H9 (cell line): Measurements from ENCODE around the gene EIF5A2. TPM values are rescaled to one million over a fixed set of nuclear protein-coding genes. Genes with fewer than 3 reads are reported as not detected.

Experiments used
- DNase-seq: peaks from one replicate; pipeline ENCODE4 v3.0.0-alpha.2; 2017
- H2AFZ ChIP-seq: one replicate; pipeline ENCODE4 v1.6.1; 2013; ENCODE audit warnings: mild to moderate bottlenecking, low read length, control low read depth, moderate library complexity
- H2AK5ac ChIP-seq: 2 replicates; pipeline ENCODE4 v1.6.1; 2013; ENCODE audit warnings: low read length, control low read depth, mixed read lengths; ENCODE audit not compliant: insufficient read length
- H2BK120ac ChIP-seq: one replicate; pipeline ENCODE4 v1.6.1; 2013; ENCODE audit warnings: low read depth, mild to moderate bottlenecking, low read length, control low read depth, inconsistent platforms; ENCODE audit not compliant: poor library complexity, severe bottlenecking
- H2BK12ac ChIP-seq: 2 replicates; pipeline ENCODE4 v1.6.1; 2013; ENCODE audit warnings: low read length, control low read depth, mixed read lengths, low read depth; ENCODE audit not compliant: insufficient read length
- H2BK15ac ChIP-seq: 2 replicates; pipeline ENCODE4 v1.6.1; 2013; ENCODE audit warnings: low read depth, low read length, control low read depth
- H2BK20ac ChIP-seq: one replicate; pipeline ENCODE4 v1.6.1; 2013; ENCODE audit warnings: low read depth, mild to moderate bottlenecking, low read length, control low read depth, inconsistent platforms; ENCODE audit not compliant: poor library complexity, severe bottlenecking
- H2BK5ac ChIP-seq: 2 replicates; pipeline ENCODE4 v1.6.1; 2013; ENCODE audit warnings: low read length, control low read depth, mixed read lengths; ENCODE audit not compliant: insufficient read length
- H3K14ac ChIP-seq: 2 replicates; pipeline ENCODE4 v1.6.1; 2013; ENCODE audit warnings: low read length, control low read depth; ENCODE audit not compliant: insufficient read depth
- H3K18ac ChIP-seq: 2 replicates; pipeline ENCODE4 v1.6.1; 2013; ENCODE audit warnings: low read depth, mild to moderate bottlenecking, mixed read lengths, low read length, control low read depth; ENCODE audit not compliant: insufficient read length
- H3K23ac ChIP-seq: 2 replicates; pipeline ENCODE4 v1.6.1; 2013; ENCODE audit warnings: low read length, control low read depth, mixed read lengths, low read depth; ENCODE audit not compliant: insufficient read length
- H3K23me2 ChIP-seq: 2 replicates; pipeline ENCODE4 v1.6.1; 2013; ENCODE audit warnings: low read depth, mild to moderate bottlenecking, mixed read lengths, low read length, control low read depth; ENCODE audit not compliant: insufficient read length, poor library complexity, severe bottlenecking
- H3K27ac ChIP-seq: 2 replicates; pipeline ENCODE4 v1.5.1; 2013; ENCODE audit warnings: low read length, control low read depth, mixed read lengths, low read depth; ENCODE audit not compliant: insufficient read length
- H3K27me3 ChIP-seq: 2 replicates; pipeline ENCODE4 v1.6.1; 2013; ENCODE audit warnings: low read length, control low read depth, inconsistent platforms; ENCODE audit not compliant: insufficient read depth
- H3K4ac ChIP-seq: 2 replicates; pipeline ENCODE4 v1.6.1; 2013; ENCODE audit warnings: low read depth, mild to moderate bottlenecking, control low read depth, inconsistent platforms, low read length, moderate library complexity
- H3K4me1 ChIP-seq: 2 replicates; pipeline ENCODE4 v1.6.1; 2013; ENCODE audit warnings: low read length, control low read depth, inconsistent platforms; ENCODE audit not compliant: insufficient read depth
- H3K4me2 ChIP-seq: 2 replicates; pipeline ENCODE4 v1.6.1; 2013; ENCODE audit warnings: low read length, control low read depth, mixed read lengths; ENCODE audit not compliant: insufficient read length, insufficient read depth
- H3K56ac ChIP-seq: 2 replicates; pipeline ENCODE4 v1.6.1; 2013; ENCODE audit warnings: low read depth, mild to moderate bottlenecking, mixed read lengths, low read length, control low read depth; ENCODE audit not compliant: insufficient read length
- H3K79me1 ChIP-seq: 2 replicates; pipeline ENCODE4 v1.6.1; 2013; ENCODE audit warnings: low read depth, mild to moderate bottlenecking, moderate library complexity, low read length, control low read depth, inconsistent platforms; ENCODE audit not compliant: insufficient read depth, poor library complexity, severe bottlenecking
- H3K79me2 ChIP-seq: 2 replicates; pipeline ENCODE4 v1.6.1; 2013; ENCODE audit warnings: low read length, control low read depth, inconsistent platforms; ENCODE audit not compliant: insufficient read depth
- H3K9ac ChIP-seq: 2 replicates; pipeline ENCODE4 v1.6.1; 2013; ENCODE audit warnings: low read length, control low read depth, mixed read lengths; ENCODE audit not compliant: insufficient read length; ENCODE audit errors: extremely low read depth
- H3K9me3 ChIP-seq: one replicate; pipeline ENCODE4 v1.6.1; 2013; ENCODE audit warnings: low read depth, low read length, inconsistent platforms; ENCODE audit not compliant: control insufficient read depth
- H3T11ph ChIP-seq: one replicate; pipeline ENCODE4 v1.6.1; 2013; ENCODE audit warnings: mild to moderate bottlenecking, low read length, control low read depth, inconsistent platforms
- H4K20me1 ChIP-seq: one replicate; pipeline ENCODE4 v1.6.1; 2013; ENCODE audit not compliant: control insufficient read depth, insufficient read length, insufficient read depth
- H4K5ac ChIP-seq: 2 replicates; pipeline ENCODE4 v1.6.1; 2013; ENCODE audit warnings: low read depth, mild to moderate bottlenecking, mixed read lengths, low read length, control low read depth; ENCODE audit not compliant: insufficient read length
- H4K8ac ChIP-seq: replicated peaks from 2 replicates; pipeline ENCODE4 v1.6.1; 2013; ENCODE audit warnings: low read length, control low read depth, mixed read lengths, low read depth; ENCODE audit not compliant: insufficient read length
- H4K91ac ChIP-seq: 2 replicates; pipeline ENCODE4 v1.6.1; 2013; ENCODE audit warnings: low read depth, mild to moderate bottlenecking, moderate library complexity, mixed read lengths, low read length, control low read depth; ENCODE audit not compliant: insufficient read length
- H3K27ac Mint-ChIP-seq, 3 experiments: 2 replicates in 2 of 3; 3 replicates in 1 of 3; pipeline ENCODE4 v1.8.0; 2020 to 2021; ENCODE audit warnings: mixed read lengths in 3 of 3, mild to moderate bottlenecking in 1 of 3, moderate library complexity in 1 of 3
- H3K27me3 Mint-ChIP-seq: 2 replicates; pipeline ENCODE4 v1.8.0; 2021; ENCODE audit warnings: low read depth, mild to moderate bottlenecking, moderate library complexity, mixed read lengths
- H3K36me3 Mint-ChIP-seq, 3 experiments: 2 replicates in 2 of 3; 3 replicates in 1 of 3; pipeline ENCODE4 v1.8.0; 2020 to 2021; ENCODE audit warnings: low read depth in 3 of 3, mixed read lengths in 3 of 3; ENCODE audit not compliant: insufficient read depth in 1 of 3
- H3K4me1 Mint-ChIP-seq, 2 experiments: 2 replicates each; pipeline ENCODE4 v1.8.0; 2020; ENCODE audit warnings: mixed read lengths in 2 of 2
- H3K4me3 Mint-ChIP-seq, 2 experiments: 2 replicates in 1 of 2; 3 replicates in 1 of 2; pipeline ENCODE4 v1.8.0; 2020 to 2021; ENCODE audit warnings: mild to moderate bottlenecking in 2 of 2, mixed read lengths in 2 of 2, moderate library complexity in 1 of 2
- H3K9me3 Mint-ChIP-seq, 2 experiments: 2 replicates in 1 of 2; 3 replicates in 1 of 2; pipeline ENCODE4 v1.8.0; 2020; ENCODE audit warnings: mild to moderate bottlenecking in 2 of 2, mixed read lengths in 2 of 2, moderate library complexity in 1 of 2
- CTCF ChIP-seq: fragments of 200-600 bp; sonication (generic); conservative IDR thresholded peaks from 3 replicates; pipeline ENCODE4 v1.8.0; 2021; ENCODE audit warnings: antibody characterized with exemption, mild to moderate bottlenecking
- WGBS: extraction: QIAGEN DNeasy Blood & Tissue Kit; methylation state at CpG from one replicate; pipeline ENCODE4 v1.1.7; 2013; ENCODE audit warnings: missing lambda C conversion rate, low lambda C conversion rate, mixed read lengths; ENCODE audit not compliant: insufficient read length; ENCODE audit errors: extremely low coverage; 5-methylcytosine and 5-hydroxymethylcytosine counted together
- total RNA-seq: library from RNA; stranded (reverse); gene quantifications from 2 replicates; pipeline ENCODE4 v1.2.1, GENCODE V29; 2021

EIF5A2 gene
- total RNA-seq, 1 experiment from 2014 or later, result 7.7 TPM

- H3K23me2 ChIP-seq, result no peaks in the 10 kb centered on the region
- H3K4me1 Mint-ChIP-seq, result peaks cover 6% of the 10 kb centered on the region in 2 experiments
- H4K5ac ChIP-seq, result no peak overlapping the region
- no peak overlapping the region for H3K14ac ChIP-seq
- no peak overlapping the region for H2AFZ ChIP-seq
- no peak overlapping the region for H2BK15ac ChIP-seq
- no peak overlapping the region for H3K27ac ChIP-seq
- no peak overlapping the region for H3K18ac ChIP-seq
- no peak overlapping the region for H4K91ac ChIP-seq
- H3K23ac ChIP-seq, result no peak overlapping the region
- no peak overlapping the region for H3K4me3 Mint-ChIP-seq
- no peak overlapping the region for H3K56ac ChIP-seq
- H3K27me3 ChIP-seq, result no peaks in the 10 kb centered on the region
- H4K8ac ChIP-seq, result no peak overlapping the region
- no peak overlapping the region for H2BK20ac ChIP-seq
- no peak for TF ChIP-seq CTCF
- peaks cover 10 to 28% (median 26%) of the 10 kb centered on the region in 3 experiments for H3K36me3 Mint-ChIP-seq
- H3K4me2 ChIP-seq, result no peak overlapping the region
- H2BK5ac ChIP-seq, result no peak overlapping the region
- no peak overlapping the region for H3T11ph ChIP-seq
- H3K79me1 ChIP-seq, result no peaks in the 10 kb centered on the region
- no peaks in the 10 kb centered on the region for H3K79me2 ChIP-seq
- H3K4me1 ChIP-seq, result no peaks in the 10 kb centered on the region; the same call in 1 of the 2 replicates
- H2AK5ac ChIP-seq, result no peak overlapping the region
- H3K9ac ChIP-seq, result no peak overlapping the region
- H2BK120ac ChIP-seq, result no peak overlapping the region
- no peak overlapping the region for H3K27ac Mint-ChIP-seq
- no peak overlapping the region for H2BK12ac ChIP-seq
- WGBS, result no CpG with 5 or more reads among the region's 1 CpG
- peaks cover 10% of the 10 kb centered on the region for H3K9me3 ChIP-seq
- no peaks in the 10 kb centered on the region for H4K20me1 ChIP-seq
- no peak overlapping the region for H3K4ac ChIP-seq
- peaks cover 6% of the 10 kb centered on the region for H3K27me3 Mint-ChIP-seq
- H3K9me3 Mint-ChIP-seq, result peaks cover 30 to 32% of the 10 kb centered on the region in 2 experiments
- DNase-seq, result no peak
Measured at GRCh38 chr3:170914690-170915089, 6.3 kb upstream of the EIF5A2 start.
